T-helper 1 cell treated with Interleukin-12 subunit alpha and Interleukin-12 subunit beta and Interleukin-4 antibody, amounts not matched to agents 30 μg/mL and 1 μg/mL, for 36 hours (primary cell): Measurements from ENCODE around the gene CLDN14.

Experiments used
- H3K27ac Mint-ChIP-seq: one replicate; pipeline ENCODE4 v1.8.0; 2021; ENCODE audit warnings: mild to moderate bottlenecking, mixed read lengths
- H3K27me3 Mint-ChIP-seq: one replicate; pipeline ENCODE4 v1.8.0; 2021; ENCODE audit warnings: low read depth, mixed read lengths
- H3K36me3 Mint-ChIP-seq: one replicate; pipeline ENCODE4 v1.8.0; 2021; ENCODE audit warnings: low read depth, mixed read lengths
- H3K4me1 Mint-ChIP-seq: one replicate; pipeline ENCODE4 v1.8.0; 2021; ENCODE audit warnings: low read depth, mixed read lengths
- H3K4me3 Mint-ChIP-seq: one replicate; pipeline ENCODE4 v1.8.0; 2021; ENCODE audit warnings: mild to moderate bottlenecking, moderate library complexity, mixed read lengths
- H3K9me3 Mint-ChIP-seq: one replicate; pipeline ENCODE4 v1.8.0; 2021; ENCODE audit warnings: mixed read lengths

CLDN14 gene

GRCh38 chr21:36509973-36510664 lies 30.2 kb upstream of the CLDN14 start:
- H3K27me3 Mint-ChIP-seq: peaks cover 15% of the 10 kb centered on the region
- H3K9me3 Mint-ChIP-seq: no peaks in the 10 kb centered on the region
- peaks cover 2% of the 10 kb centered on the region for H3K4me1 Mint-ChIP-seq
- H3K4me3 Mint-ChIP-seq: no peak overlapping the region
- H3K27ac Mint-ChIP-seq: no peak overlapping the region
- H3K36me3 Mint-ChIP-seq: no peaks in the 10 kb centered on the region

- H3K9me3 Mint-ChIP-seq: no peaks in the 10 kb centered on the region
- peaks cover 2% of the 10 kb centered on the region for H3K4me1 Mint-ChIP-seq
- H3K36me3 Mint-ChIP-seq: no peaks in the 10 kb centered on the region
- H3K4me3 Mint-ChIP-seq: no peak overlapping the region
- peaks cover 21% of the 10 kb centered on the region for H3K27me3 Mint-ChIP-seq
- no peak overlapping the region for H3K27ac Mint-ChIP-seq
Observed at GRCh38 chr21:36508948-36509347, 29.0 kb upstream of the CLDN14 start.

- Mint-ChIP-seq H3K4me3 (no peak overlapping the region), H3K27ac (no peak overlapping the region), H3K9me3 (no peaks in the 10 kb centered on the region), H3K36me3 (no peaks in the 10 kb centered on the region), H3K27me3 (peaks cover 20% of the 10 kb centered on the region), H3K4me1 (peaks cover 2% of the 10 kb centered on the region)
Observed at GRCh38 chr21:36507397-36508018, 27.6 kb upstream of the CLDN14 start.

- Mint-ChIP-seq H3K27ac (no peak overlapping the region), H3K4me3 (no peak overlapping the region), H3K9me3 (no peaks in the 10 kb centered on the region), H3K27me3 (peaks cover 13% of the 10 kb centered on the region), H3K36me3 (no peaks in the 10 kb centered on the region), H3K4me1 (peaks cover 1% of the 10 kb centered on the region)
Observed at GRCh38 chr21:36506482-36506881, 26.6 kb upstream of the CLDN14 start.

- Mint-ChIP-seq H3K27ac (no peak overlapping the region), H3K4me1 (no peaks in the 10 kb centered on the region), H3K4me3 (no peak overlapping the region), H3K36me3 (no peaks in the 10 kb centered on the region), H3K9me3 (no peaks in the 10 kb centered on the region), H3K27me3 (peaks cover 13% of the 10 kb centered on the region)
Observed at GRCh38 chr21:36504067-36505058, 24.4 kb upstream of the CLDN14 start.

GRCh38 chr21:36502365-36502764 lies 22.4 kb upstream of the CLDN14 start:
- Mint-ChIP-seq H3K4me3 (no peak overlapping the region), H3K36me3 (no peaks in the 10 kb centered on the region), H3K27ac (no peak overlapping the region), H3K27me3 (peaks cover 13% of the 10 kb centered on the region), H3K9me3 (no peaks in the 10 kb centered on the region), H3K4me1 (no peaks in the 10 kb centered on the region)

GRCh38 chr21:36501589-36501892 lies 21.6 kb upstream of the CLDN14 start:
- Mint-ChIP-seq H3K27me3 (peaks cover 13% of the 10 kb centered on the region), H3K9me3 (no peaks in the 10 kb centered on the region), H3K4me3 (no peak overlapping the region), H3K27ac (no peak overlapping the region), H3K36me3 (no peaks in the 10 kb centered on the region), H3K4me1 (no peaks in the 10 kb centered on the region)

- H3K27ac Mint-ChIP-seq: no peak overlapping the region
- H3K36me3 Mint-ChIP-seq: no peaks in the 10 kb centered on the region
- peaks cover 4% of the 10 kb centered on the region for H3K9me3 Mint-ChIP-seq
- H3K4me3 Mint-ChIP-seq: no peak overlapping the region
- no peaks in the 10 kb centered on the region for H3K4me1 Mint-ChIP-seq
- peaks cover 4% of the 10 kb centered on the region for H3K27me3 Mint-ChIP-seq
Observed at GRCh38 chr21:36499578-36500471, 19.9 kb upstream of the CLDN14 start.

- Mint-ChIP-seq H3K9me3 (peaks cover 4% of the 10 kb centered on the region), H3K4me3 (no peak overlapping the region), H3K27ac (no peak overlapping the region), H3K4me1 (no peaks in the 10 kb centered on the region), H3K27me3 (no peaks in the 10 kb centered on the region), H3K36me3 (no peaks in the 10 kb centered on the region)
Observed at GRCh38 chr21:36494557-36494956, 14.6 kb upstream of the CLDN14 start.

GRCh38 chr21:36491209-36491910 lies 11.4 kb upstream of the CLDN14 start:
- Mint-ChIP-seq H3K36me3 (no peaks in the 10 kb centered on the region), H3K9me3 (peaks cover 2% of the 10 kb centered on the region), H3K27me3 (no peaks in the 10 kb centered on the region), H3K4me1 (no peaks in the 10 kb centered on the region), H3K4me3 (no peak overlapping the region), H3K27ac (no peak overlapping the region)

- Mint-ChIP-seq H3K36me3 (no peaks in the 10 kb centered on the region), H3K9me3 (no peaks in the 10 kb centered on the region), H3K4me3 (no peak overlapping the region), H3K27me3 (no peaks in the 10 kb centered on the region), H3K27ac (no peak overlapping the region), H3K4me1 (no peaks in the 10 kb centered on the region)
Observed at GRCh38 chr21:36489776-36490165, 9.8 kb upstream of the CLDN14 start.

- Mint-ChIP-seq H3K27ac (no peak overlapping the region), H3K4me1 (no peaks in the 10 kb centered on the region), H3K36me3 (no peaks in the 10 kb centered on the region), H3K9me3 (no peaks in the 10 kb centered on the region), H3K4me3 (no peak overlapping the region), H3K27me3 (no peaks in the 10 kb centered on the region)
Observed at GRCh38 chr21:36489103-36489775, 9.3 kb upstream of the CLDN14 start.

GRCh38 chr21:36487641-36488307 lies 7.9 kb upstream of the CLDN14 start:
- Mint-ChIP-seq H3K4me1 (no peaks in the 10 kb centered on the region), H3K36me3 (no peaks in the 10 kb centered on the region), H3K27me3 (no peaks in the 10 kb centered on the region), H3K27ac (no peak overlapping the region), H3K4me3 (no peak overlapping the region), H3K9me3 (no peaks in the 10 kb centered on the region)
